Smooth muscle cell (in vitro differentiated cells): Measurements from ENCODE around the gene TSPEAR. TPM values are rescaled to one million over a fixed set of nuclear protein-coding genes. Genes with fewer than 3 reads are reported as not detected.
"Not testable (repeated sequence)": the region's sequence is repeated elsewhere in the genome, so short reads cannot be mapped to it uniquely, and the experiment has no call there.

ENCODE experiments used
- DNase-seq: peaks from one replicate; lab custom pipeline; 2025; ENCODE audit not compliant: unreplicated experiment; lab: John Stamatoyannopoulos, UW
- H2AFZ ChIP-seq: fragments of 200-600 bp; sonication (generic); 2 replicates; pipeline ENCODE4 v1.6.0; 2016; ENCODE audit warnings: antibody characterized with exemption, low read depth, mild to moderate bottlenecking
- H3F3A ChIP-seq: fragments of 200-600 bp; sonication (generic); 2 replicates; pipeline ENCODE4 v1.6.0; 2017; ENCODE audit warnings: antibody characterized with exemption, low read depth
- H3K27ac ChIP-seq: fragments of 200-600 bp; sonication (generic); 2 replicates; pipeline ENCODE4 v1.5.1; 2016; ENCODE audit warnings: low read depth, mild to moderate bottlenecking
- H3K27me3 ChIP-seq: fragments of 200-600 bp; sonication (generic); 2 replicates; pipeline ENCODE4 v1.6.1; 2016; ENCODE audit warnings: low read depth, mild to moderate bottlenecking
- H3K36me3 ChIP-seq: fragments of 200-600 bp; sonication (generic); 2 replicates; pipeline ENCODE4 v1.5.1; 2016; ENCODE audit warnings: low read depth
- H3K4me1 ChIP-seq: fragments of 200-600 bp; sonication (generic); 2 replicates; pipeline ENCODE4 v1.5.1; 2016; ENCODE audit warnings: low read depth
- H3K4me2 ChIP-seq: fragments of 200-600 bp; sonication (generic); 2 replicates; pipeline ENCODE4 v1.6.0; 2016; ENCODE audit warnings: mild to moderate bottlenecking
- H3K4me3 ChIP-seq: fragments of 200-600 bp; sonication (generic); 2 replicates; pipeline ENCODE4 v1.5.1; 2016; ENCODE audit warnings: mild to moderate bottlenecking
- H3K79me2 ChIP-seq: fragments of 200-600 bp; sonication (generic); 2 replicates; pipeline ENCODE4 v1.6.0; 2016; ENCODE audit warnings: low read depth, mild to moderate bottlenecking
- H3K9ac ChIP-seq: fragments of 200-600 bp; sonication (generic); 2 replicates; pipeline ENCODE4 v1.6.0; 2016; ENCODE audit warnings: low read depth
- H3K9me3 ChIP-seq: fragments of 200-600 bp; sonication (generic); replicated peaks from 2 replicates; pipeline ENCODE4 v1.5.1; 2016; ENCODE audit warnings: low read depth
- H4K20me1 ChIP-seq: fragments of 200-600 bp; sonication (generic); 2 replicates; pipeline ENCODE4 v1.6.0; 2016; ENCODE audit warnings: low read depth
- CTCF ChIP-seq: fragments of 200-600 bp; sonication (generic); IDR thresholded peaks from 2 replicates; pipeline ENCODE4 v1.5.1; 2017; ENCODE audit warnings: borderline replicate concordance, mild to moderate bottlenecking, antibody characterized with exemption; ENCODE audit not compliant: insufficient read depth, poor library complexity, severe bottlenecking
- WGBS: methylation state at CpG from one replicate; pipeline ENCODE4 v1.1.7; 2016; ENCODE audit warnings: low lambda C conversion rate; 5-methylcytosine and 5-hydroxymethylcytosine counted together
- polyA plus RNA-seq: library from polyadenylated mRNA; unstranded; fragments of >200 nt; fragmentation: Nextera tagmentation; extraction: Ambion mirVana; gene quantifications from 2 replicates; pipeline ENCODE4 v1.2.1, GENCODE V29; 2016
- total RNA-seq: library from RNA; depleted of rRNA; stranded (reverse); fragments of >200 nt; gene quantifications from 2 replicates; pipeline ENCODE4 v1.2.3, GENCODE V29; 2014

Gene TSPEAR
- total and polyA plus RNA-seq, 2 experiments from 2014 or later: 0.71 TPM; not detected in 1

- no peak overlapping the region for H3K27ac ChIP-seq
- no peak overlapping the region for H3K4me3 ChIP-seq
- H3K4me2 ChIP-seq: no peak overlapping the region
- no peak overlapping the region for H2AFZ ChIP-seq
- no peak overlapping the region for H3K9ac ChIP-seq
- no peaks in the 10 kb centered on the region for H3F3A ChIP-seq
- H4K20me1 ChIP-seq: no peaks in the 10 kb centered on the region
- no peaks in the 10 kb centered on the region for H3K79me2 ChIP-seq
- H3K9me3 ChIP-seq: no peaks in the 10 kb centered on the region
- no peaks in the 10 kb centered on the region for H3K36me3 ChIP-seq
- H3K27me3 ChIP-seq: no peaks in the 10 kb centered on the region
- DNase-seq: no peak
- 72% methylated on average over 9 of the region's 14 CpGs for WGBS
- no peak for TF ChIP-seq CTCF
- H3K4me1 ChIP-seq: peaks cover 12% of the 10 kb centered on the region
These were observed 25.2 kb downstream of the TSPEAR start for GRCh38 chr21:44686000-44686781.

- H4K20me1 ChIP-seq, H3K4me2 ChIP-seq, H2AFZ ChIP-seq, H3K27ac ChIP-seq, H3K4me3 ChIP-seq, H3F3A ChIP-seq, H3K9ac ChIP-seq, H3K9me3 ChIP-seq, DNase-seq, H3K79me2 ChIP-seq, H3K27me3 ChIP-seq, H3K36me3 ChIP-seq: not testable (repeated sequence)
- WGBS: 88% methylated on average over 6 of the region's 6 CpGs
- peaks cover 12% of the 10 kb centered on the region for H3K4me1 ChIP-seq
These were observed 26.3 kb downstream of the TSPEAR start for GRCh38 chr21:44685050-44685449.

- Histone ChIP-seq H2AFZ (no peak overlapping the region), H3K4me2 (no peak overlapping the region), H3K27me3 (no peaks in the 10 kb centered on the region), H3K4me3 (no peak overlapping the region), H4K20me1 (no peaks in the 10 kb centered on the region), H3K27ac (no peak overlapping the region), H3K9ac (no peak overlapping the region), H3K36me3 (no peaks in the 10 kb centered on the region), H3K9me3 (no peaks in the 10 kb centered on the region), H3K4me1 (peaks cover 12% of the 10 kb centered on the region), H3F3A (no peaks in the 10 kb centered on the region), H3K79me2 (no peaks in the 10 kb centered on the region)
- TF ChIP-seq CTCF: no peak
- 86% methylated on average over 6 of the region's 6 CpGs for WGBS
- DNase-seq: no peak
These were observed 26.9 kb downstream of the TSPEAR start for GRCh38 chr21:44684483-44684882.

GRCh38 chr21:44684077-44684476, 27.3 kb downstream of the TSPEAR start:
- Histone ChIP-seq H3K79me2 (no peaks in the 10 kb centered on the region), H3K9me3 (no peaks in the 10 kb centered on the region), H3F3A (no peaks in the 10 kb centered on the region), H3K9ac (no peak overlapping the region), H3K4me1 (peaks cover 12% of the 10 kb centered on the region), H3K4me2 (no peak overlapping the region), H3K27ac (no peak overlapping the region), H2AFZ (no peak overlapping the region), H3K27me3 (no peaks in the 10 kb centered on the region), H4K20me1 (no peaks in the 10 kb centered on the region), H3K4me3 (no peak overlapping the region), H3K36me3 (no peaks in the 10 kb centered on the region)
- no peak for TF ChIP-seq CTCF
- WGBS: 86% methylated on average over 7 of the region's 7 CpGs
- no peak for DNase-seq
